ENCODE results near the gene ADGRG1.

Gene ADGRG1

GRCh38 chr16:57611181-57611580 lies 17.2 kb upstream of the ADGRG1 start:
- no peak overlapping the region for H3K4me3 ChIP-seq (ENCODE audit: low read depth, low read length)
- no peak for TF ChIP-seq CTCF (IDR thresholded peaks at IDR 0.05; ENCODE audit: insufficient read depth, low read depth, low read length, missing control alignments)
- peak; percentile 42 for DNase-seq (ENCODE audit: low read depth)

- no peak for TF ChIP-seq CTCF (IDR thresholded peaks at IDR 0.05; ENCODE audit: insufficient read depth, low read depth, low read length, missing control alignments)
- no peak overlapping the region for H3K4me3 ChIP-seq (ENCODE audit: low read depth, low read length)
- DNase-seq (ENCODE audit: low read depth) = no peak
These were observed 16.7 kb upstream of the ADGRG1 start for GRCh38 chr16:57611706-57612105.

GRCh38 chr16:57612494-57612893 lies 15.9 kb upstream of the ADGRG1 start:
- H3K4me3 ChIP-seq (ENCODE audit: low read depth, low read length) = no peak overlapping the region
- DNase-seq (ENCODE audit: low read depth) = no peak
- TF ChIP-seq CTCF (IDR thresholded peaks at IDR 0.05; ENCODE audit: insufficient read depth, low read depth, low read length, missing control alignments) = no peak

- no peak for TF ChIP-seq CTCF (IDR thresholded peaks at IDR 0.05; ENCODE audit: insufficient read depth, low read depth, low read length, missing control alignments)
- DNase-seq (ENCODE audit: low read depth) = no peak
- no peak overlapping the region for H3K4me3 ChIP-seq (ENCODE audit: low read depth, low read length)
These were observed 14.9 kb upstream of the ADGRG1 start for GRCh38 chr16:57613514-57613913.

GRCh38 chr16:57614536-57614935 lies 13.9 kb upstream of the ADGRG1 start:
- DNase-seq (ENCODE audit: low read depth) = peak; percentile 38
- TF ChIP-seq CTCF (IDR thresholded peaks at IDR 0.05; ENCODE audit: insufficient read depth, low read depth, low read length, missing control alignments) = no peak

GRCh38 chr16:57614944-57615343 lies 13.5 kb upstream of the ADGRG1 start:
- no peak for DNase-seq (ENCODE audit: low read depth)
- H3K4me3 ChIP-seq (ENCODE audit: low read depth, low read length) = no peak overlapping the region
- TF ChIP-seq CTCF (IDR thresholded peaks at IDR 0.05; ENCODE audit: insufficient read depth, low read depth, low read length, missing control alignments) = no peak

More at GRCh38 chr16:57614536-57614935, 13.9 kb upstream of the ADGRG1 start:
- H3K4me3 ChIP-seq (ENCODE audit: low read depth, low read length) = no peak overlapping the region

GRCh38 chr16:57615813-57616212 lies 12.6 kb upstream of the ADGRG1 start:
- no peak overlapping the region for H3K4me3 ChIP-seq (ENCODE audit: low read depth, low read length)
- DNase-seq (ENCODE audit: low read depth) = no peak
- no peak for TF ChIP-seq CTCF (IDR thresholded peaks at IDR 0.05; ENCODE audit: insufficient read depth, low read depth, low read length, missing control alignments)
